H1 (cell line): ENCODE results near the gene SERPINE2. TPM values are rescaled to one million over a fixed set of nuclear protein-coding genes. Genes with fewer than 3 reads are reported as not detected.

Experiments
- CTCF ChIA-PET: fragments of 300-600 bp; sonication (Branson Sonifier 250); formaldehyde crosslinking; loops from one replicate; lab custom pipeline; 2021; ENCODE audit not compliant: partially characterized antibody; lab: Charles Lee
- POLR2A ChIA-PET: fragments of 300-600 bp; sonication (Branson Sonifier 250); formaldehyde crosslinking; loops from one replicate; lab custom pipeline; 2021; ENCODE audit warnings: inconsistent platforms; ENCODE audit not compliant: partially characterized antibody; lab: Charles Lee
- DNase-seq, 2 experiments: peaks; one replicate each; pipeline versions ENCODE4 v3.0.0 to v3.0.0-alpha.2; 2010 to 2022; ENCODE audit warnings: low spot score in 2 of 2, low read depth in 1 of 2, mixed read lengths in 1 of 2
- FAIRE-seq: peaks from 2 replicates; lab custom pipeline; 2011; peaks lifted over from hg19 to GRCh38; lab: Jason Lieb, UNC
- H2AFZ ChIP-seq: 2 replicates; pipeline ENCODE4 v1.8.1; 2012; ENCODE audit warnings: low read length, inconsistent platforms
- H2AK5ac ChIP-seq: 2 replicates; pipeline ENCODE4 v1.6.1; 2013; ENCODE audit warnings: low read depth, low read length
- H2BK120ac ChIP-seq: replicated peaks from 2 replicates; pipeline ENCODE3; 2013; ENCODE audit warnings: low read depth, low read length, inconsistent platforms
- H2BK12ac ChIP-seq: 2 replicates; pipeline ENCODE4 v1.6.1; 2013; ENCODE audit warnings: low read depth, low read length
- H2BK15ac ChIP-seq: 2 replicates; pipeline ENCODE4 v1.6.1; 2013; ENCODE audit warnings: low read length
- H2BK20ac ChIP-seq: 2 replicates; pipeline ENCODE4 v1.6.1; 2013; ENCODE audit warnings: low read length
- H2BK5ac ChIP-seq: 2 replicates; pipeline ENCODE4 v1.6.1; 2013; ENCODE audit warnings: low read depth, low read length
- H3K14ac ChIP-seq: 2 replicates; pipeline ENCODE4 v1.6.1; 2013; ENCODE audit warnings: inconsistent platforms; ENCODE audit not compliant: insufficient read length
- H3K18ac ChIP-seq: 2 replicates; pipeline ENCODE4 v1.6.1; 2013; ENCODE audit warnings: low read length; ENCODE audit errors: extremely low read depth
- H3K23ac ChIP-seq: 2 replicates; pipeline ENCODE4 v1.6.1; 2013; ENCODE audit warnings: inconsistent platforms; ENCODE audit not compliant: insufficient read length
- H3K23me2 ChIP-seq: 2 replicates; pipeline ENCODE4 v1.6.1; 2013; ENCODE audit warnings: low read depth, low read length
- H3K27ac ChIP-seq: 2 replicates; pipeline ENCODE4 v1.6.1; 2011; ENCODE audit warnings: low read depth, low read length, inconsistent platforms
- H3K27me3 ChIP-seq, 4 experiments: replicated peaks in 1 of 4; 1 replicate in 1 of 4; 2 replicates in 3 of 4; pipeline versions ENCODE4 v1.6.1 to v1.8.1; 2011 to 2013; ENCODE audit warnings: low read length in 3 of 4, mild to moderate bottlenecking in 3 of 4, inconsistent platforms in 2 of 4, mixed read lengths in 2 of 4, moderate library complexity in 1 of 4; ENCODE audit not compliant: control insufficient read depth in 3 of 4, insufficient read depth in 3 of 4; ENCODE audit errors: extremely low read depth in 1 of 4
- H3K36me3 ChIP-seq, 4 experiments: 2 replicates each; pipeline versions ENCODE4 v1.6.1 to v1.8.1; 2011 to 2013; ENCODE audit warnings: mild to moderate bottlenecking in 4 of 4, low read length in 3 of 4, moderate library complexity in 2 of 4, control low read depth in 1 of 4, inconsistent platforms in 1 of 4; ENCODE audit not compliant: insufficient read depth in 4 of 4, control insufficient read depth in 2 of 4
- H3K4ac ChIP-seq: replicated peaks from 2 replicates; pipeline ENCODE3; 2013; ENCODE audit warnings: low read length, low read depth, mixed read lengths, inconsistent platforms; ENCODE audit not compliant: insufficient read length
- H3K4me1 ChIP-seq, 4 experiments: replicated peaks in 1 of 4; 1 replicate in 1 of 4; 2 replicates in 3 of 4; pipeline versions ENCODE4 v1.6.1 to v1.8.1; 2011 to 2013; ENCODE audit warnings: low read length in 3 of 4, inconsistent platforms in 2 of 4, mixed read lengths in 1 of 4; ENCODE audit not compliant: insufficient read depth in 4 of 4, control insufficient read depth in 3 of 4
- H3K4me2 ChIP-seq, 2 experiments: 2 replicates each; pipeline versions ENCODE4 v1.6.1 to v1.8.1; 2011 to 2013; ENCODE audit warnings: low read depth in 2 of 2, low read length in 2 of 2, control low read depth in 1 of 2, inconsistent platforms in 1 of 2, mild to moderate bottlenecking in 1 of 2; ENCODE audit not compliant: insufficient read depth in 1 of 2
- H3K4me3 ChIP-seq, 4 experiments: fragments of 200-600, 300-600 bp in 1 of 4; sonication (generic), shearing (Covaris generic), sonication (Bioruptor Twin) in 1 of 4; 2 replicates each; pipeline versions ENCODE4 v1.5.1 to v1.8.1; 2011 to 2016; ENCODE audit warnings: low read length in 4 of 4, low read depth in 3 of 4, control low read depth in 2 of 4, inconsistent platforms in 2 of 4, mild to moderate bottlenecking in 2 of 4, mixed read lengths in 1 of 4, moderate library complexity in 1 of 4; ENCODE audit not compliant: insufficient read depth in 2 of 4; ENCODE audit errors: extremely low read depth in 1 of 4
- H3K56ac ChIP-seq: replicated peaks from 2 replicates; pipeline ENCODE3; 2013; ENCODE audit warnings: low read depth, mild to moderate bottlenecking, mixed read lengths, low read length, inconsistent platforms; ENCODE audit not compliant: insufficient read length
- H3K79me1 ChIP-seq: 2 replicates; pipeline ENCODE4 v1.6.1; 2013; ENCODE audit warnings: low read depth, low read length, control low read depth
- H3K79me2 ChIP-seq, 2 experiments: 2 replicates each; pipeline versions ENCODE4 v1.6.1 to v1.8.1; 2012 to 2013; ENCODE audit warnings: low read length in 2 of 2, mild to moderate bottlenecking in 2 of 2, inconsistent platforms in 1 of 2; ENCODE audit not compliant: insufficient read depth in 2 of 2, control insufficient read depth in 1 of 2
- H3K9ac ChIP-seq, 4 experiments: replicated peaks in 1 of 4; 1 replicate in 1 of 4; 2 replicates in 3 of 4; pipeline versions ENCODE4 v1.6.1 to v1.8.1; 2011 to 2013; ENCODE audit warnings: low read depth in 3 of 4, low read length in 3 of 4, control low read depth in 2 of 4, mild to moderate bottlenecking in 2 of 4, moderate library complexity in 2 of 4, inconsistent platforms in 1 of 4; ENCODE audit errors: extremely low read depth in 1 of 4
- H3K9me3 ChIP-seq, 2 experiments: 2 replicates each; pipeline versions ENCODE4 v1.6.1 to v1.8.1; 2012 to 2013; ENCODE audit warnings: mild to moderate bottlenecking in 2 of 2, moderate library complexity in 2 of 2, control low read depth in 1 of 2, inconsistent platforms in 1 of 2, low read depth in 1 of 2, low read length in 1 of 2, mixed read lengths in 1 of 2; ENCODE audit not compliant: insufficient read depth in 2 of 2
- H4K20me1 ChIP-seq, 2 experiments: replicated peaks in 1 of 2; 2 replicates each; pipeline versions ENCODE3 to v1.8.1; 2011 to 2013; ENCODE audit warnings: inconsistent platforms in 2 of 2, low read length in 2 of 2, mild to moderate bottlenecking in 1 of 2; ENCODE audit not compliant: insufficient read depth in 2 of 2, control insufficient read depth in 1 of 2
- H4K5ac ChIP-seq: 2 replicates; pipeline ENCODE4 v1.6.1; 2013; ENCODE audit warnings: low read length, low read depth, mixed read lengths, inconsistent platforms; ENCODE audit not compliant: insufficient read length
- H4K8ac ChIP-seq: 2 replicates; pipeline ENCODE4 v1.8.0; 2013; ENCODE audit warnings: mild to moderate bottlenecking, moderate library complexity, low read length, inconsistent platforms; ENCODE audit not compliant: insufficient read depth; ENCODE audit errors: extremely low read depth
- H4K91ac ChIP-seq: replicated peaks from 2 replicates; pipeline ENCODE3; 2013; ENCODE audit warnings: low read length, mixed read lengths, inconsistent platforms; ENCODE audit not compliant: insufficient read length
- ASH2L ChIP-seq: fragments of 200-600, 300-600 bp; sonication (generic); IDR thresholded peaks from one replicate; pipeline ENCODE4 v1.7.1; 2017; ENCODE audit warnings: low read length
- CEBPB ChIP-seq: IDR thresholded peaks from 2 replicates; pipeline ENCODE4 v1.6.1; 2012; ENCODE audit warnings: low read depth, low read length
- CTCF ChIP-seq, 3 experiments: IDR thresholded peaks; 1 replicate in 2 of 3; 2 replicates in 1 of 3; pipeline versions ENCODE4 v1.5.1 to v1.6.1; 2011; ENCODE audit warnings: low read length in 3 of 3, mild to moderate bottlenecking in 3 of 3, inconsistent platforms in 2 of 3, low read depth in 1 of 3, moderate library complexity in 1 of 3; ENCODE audit not compliant: insufficient read depth in 1 of 3; ENCODE audit errors: control extremely low read depth in 1 of 3
- EP300 ChIP-seq, 2 experiments: IDR thresholded peaks; 1 replicate in 1 of 2; 2 replicates in 1 of 2; pipeline ENCODE4 v1.6.1; 2011 to 2012; ENCODE audit warnings: low read depth in 2 of 2, low read length in 2 of 2, mild to moderate bottlenecking in 2 of 2, borderline replicate concordance in 1 of 2, inconsistent platforms in 1 of 2, moderate library complexity in 1 of 2
- POLR2A ChIP-seq, 2 experiments: IDR thresholded peaks; 1 replicate in 1 of 2; 2 replicates in 1 of 2; pipeline ENCODE4 v1.6.1; 2011; ENCODE audit warnings: low read depth in 2 of 2, low read length in 2 of 2, mild to moderate bottlenecking in 2 of 2; ENCODE audit errors: control extremely low read depth in 1 of 2
- RAD21 ChIP-seq, 2 experiments: IDR thresholded peaks in 1 of 2; conservative IDR thresholded peaks in 1 of 2; 2 replicates each; pipeline ENCODE4 v1.6.1; 2011; ENCODE audit warnings: low read depth in 2 of 2, low read length in 2 of 2, improper control_type of control experiment in 1 of 2, inconsistent platforms in 1 of 2, mild to moderate bottlenecking in 1 of 2, moderate library complexity in 1 of 2
- RBBP5 ChIP-seq: IDR thresholded peaks from 2 replicates; pipeline ENCODE4 v1.7.1; 2012; ENCODE audit warnings: low read depth, mild to moderate bottlenecking, inconsistent platforms, low read length, moderate library complexity, borderline replicate concordance
- YY1 ChIP-seq: IDR thresholded peaks from 2 replicates; pipeline ENCODE4 v1.6.1; 2011; ENCODE audit warnings: low read depth, mild to moderate bottlenecking, low read length
- WGBS, 2 experiments: shearing (Covaris generic) in 1 of 2; methylation state at CpG; one replicate each; pipeline versions ENCODE4 v1.1.6 to v1.1.7; 2013 to 2015; ENCODE audit warnings: low lambda C conversion rate in 2 of 2, mixed read lengths in 2 of 2, inconsistent platforms in 1 of 2, low coverage in 1 of 2, missing lambda C conversion rate in 1 of 2; ENCODE audit not compliant: insufficient replicate concordance in 2 of 2, insufficient coverage in 1 of 2, insufficient read length in 1 of 2; ENCODE audit errors: extremely low coverage in 1 of 2, missing lambda C conversion rate in 1 of 2; 5-methylcytosine and 5-hydroxymethylcytosine counted together
- polyA plus RNA-seq, 7 experiments: library from polyadenylated mRNA; depleted of rRNA in 3 of 7; stranded (reverse) in 5 of 7; unstranded in 2 of 7; fragments of >200 nt in 5 of 7; fragments of 200-250 nt in 2 of 7; gene quantifications; 1 replicate in 5 of 7; 2 replicates in 1 of 7; 4 replicates in 1 of 7; pipeline versions ENCODE4 v1.2.1 to v1.2.3, GENCODE V29; 2011 to 2013; ENCODE audit warnings: missing spikeins in 2 of 7, mixed read lengths in 2 of 7
- total RNA-seq: library from RNA; stranded (reverse); fragmentation: NEBNext Ultra II Directional; extraction: Animal tissue kit (Norgen Biotek cat#: 25700); gene quantifications from 2 replicates; pipeline ENCODE4 v1.2.1, GENCODE V29; 2021

Gene SERPINE2
- total and polyA plus RNA-seq, 2 of the 8 experiments (the other 6 are each of a cell fraction or from before 2014, with no cell fraction given), result 26.2 to 76.0 TPM

GRCh38 chr2:223970343-223971128 is 68.5 kb downstream of the SERPINE2 start:
- Histone ChIP-seq H4K5ac (no peak overlapping the region), H3K79me1 (no peaks in the 10 kb centered on the region), H3K4ac (no peak overlapping the region), H4K20me1 (no peaks in the 10 kb centered on the region), H3K23ac (no peak overlapping the region), H2BK12ac (no peak overlapping the region), H3K4me2 (no peak overlapping the region), H3K18ac (no peak overlapping the region), H2AK5ac (no peak overlapping the region), H3K27me3 (no peaks in the 10 kb centered on the region), H3K4me3 (no peak overlapping the region), H3K23me2 (no peaks in the 10 kb centered on the region), H3K79me2 (no peaks in the 10 kb centered on the region), H3K9me3 (no peaks in the 10 kb centered on the region), H3K4me1 (no peaks in the 10 kb centered on the region), H3K9ac (no peak overlapping the region), H3K27ac (no peak overlapping the region), H3K14ac (no peak overlapping the region), H4K8ac (no peak overlapping the region), H3K36me3 (peaks cover 0 to 23% (median 9%) of the 10 kb centered on the region in 4 experiments; a peak in 6 of 8 replicates), H3K56ac (no peak overlapping the region), H2BK120ac (no peak overlapping the region), H2AFZ (no peak overlapping the region), H2BK15ac (no peak overlapping the region), H4K91ac (no peak overlapping the region), H2BK20ac (no peak overlapping the region), H2BK5ac (no peak overlapping the region)
- DNase-seq (peak in 1 of 2 experiments; percentile 74), FAIRE-seq (peak; percentile 98)
- CTCF ChIA-PET, result interaction anchor here (0.6 to 18.2 kb wide), 64 partner anchors 10 to 1017 kb away, joined by 3 to 282 read pairs (median 4); partner anchors contain the start of gene MRPL44
- TF ChIP-seq ASH2L (no peak), CTCF (IDR thresholded peaks at IDR 0.05; ENCODE audit: control extremely low read depth in 1 of 3, insufficient read depth in 1 of 3, low read depth in 1 of 3, low read length in 3 of 3) (peak in 2 of 3 experiments; percentile 61 to 83; a peak in 3 of 4 replicates), CEBPB (peak; percentile 96), RBBP5 (no peak), YY1 (no peak), EP300 (IDR thresholded peaks at IDR 0.05; ENCODE audit: borderline replicate concordance in 1 of 2, low read depth in 2 of 2, low read length in 2 of 2) (no peak), POLR2A (IDR thresholded peaks at IDR 0.05; ENCODE audit: control extremely low read depth in 1 of 2, low read depth in 2 of 2, low read length in 2 of 2) (no peak), RAD21 (IDR thresholded peaks at IDR 0.05 in 1 of 2, conservative IDR thresholded peaks at IDR 0.05 in 1 of 2; ENCODE audit: low read depth in 2 of 2, low read length in 2 of 2) (peak; percentile 91 to 92)
- POLR2A ChIA-PET, result interaction anchor here (0.8 to 2.0 kb wide), 6 partner anchors 9 to 317 kb away, joined by 3 to 18 read pairs (median 4); no protein-coding TSS in a partner anchor
- WGBS, 2 experiments, result 73% methylated on average over 8 of the region's 8 CpGs; no CpG with 5 or more reads in 1 of the 2 experiments
